ENCODE results near the gene C1QL4.
"Not testable (repeated sequence)": the region's sequence is repeated elsewhere in the genome, so short reads cannot be mapped to it uniquely, and the experiment has no call there.

C1QL4 gene

GRCh38 chr12:49310451-49311000 lies 26.5 kb downstream of the C1QL4 start:
- in situ Hi-C loops (cut with MboI; ENCODE audit: low sequenced_read_pairs), result not testable (repeated sequence)

GRCh38 chr12:49309386-49309785 lies 27.6 kb downstream of the C1QL4 start:
- in situ Hi-C loops (cut with MboI; ENCODE audit: low sequenced_read_pairs), result no loop called here

GRCh38 chr12:49305762-49306510 lies 31.1 kb downstream of the C1QL4 start:
- in situ Hi-C loops (cut with MboI; ENCODE audit: low sequenced_read_pairs), result no loop called here

- in situ Hi-C loops (cut with MboI; ENCODE audit: low sequenced_read_pairs), result no loop called here
Observed at GRCh38 chr12:49304161-49304560, 32.8 kb downstream of the C1QL4 start.

GRCh38 chr12:49301760-49302159 lies 35.2 kb downstream of the C1QL4 start:
- in situ Hi-C loops (cut with MboI; ENCODE audit: low sequenced_read_pairs), result no loop called here

- in situ Hi-C loops (cut with MboI; ENCODE audit: low sequenced_read_pairs), result no loop called here
Observed at GRCh38 chr12:49298160-49298559, 38.8 kb downstream of the C1QL4 start.

GRCh38 chr12:49297695-49298060 lies 39.3 kb downstream of the C1QL4 start:
- in situ Hi-C loops (cut with MboI; ENCODE audit: low sequenced_read_pairs), result no loop called here

GRCh38 chr12:49296836-49297694 lies 39.9 kb downstream of the C1QL4 start:
- in situ Hi-C loops (cut with MboI; ENCODE audit: low sequenced_read_pairs), result no loop called here

- in situ Hi-C loops (cut with MboI; ENCODE audit: low sequenced_read_pairs), result no loop called here
Observed at GRCh38 chr12:49296034-49296835, 40.8 kb downstream of the C1QL4 start.

- in situ Hi-C loops (cut with MboI; ENCODE audit: low sequenced_read_pairs), result no loop called here
Observed at GRCh38 chr12:49295082-49295936, 41.7 kb downstream of the C1QL4 start, which contains the start of gene PRPH. Gene PRPH, plus strand, starts transcription at chr12:49295147. Its CDS starts 54 bp downstream, at chr12:49295201.

GRCh38 chr12:49294804-49295081 lies 42.2 kb downstream of the C1QL4 start:
- in situ Hi-C loops (cut with MboI; ENCODE audit: low sequenced_read_pairs), result no loop called here

GRCh38 chr12:49294086-49294803 lies 42.7 kb downstream of the C1QL4 start:
- in situ Hi-C loops (cut with MboI; ENCODE audit: low sequenced_read_pairs), result no loop called here

GRCh38 chr12:49293056-49293956 lies 43.7 kb downstream of the C1QL4 start:
- in situ Hi-C loops (cut with MboI; ENCODE audit: low sequenced_read_pairs), result no loop called here

- in situ Hi-C loops (cut with MboI; ENCODE audit: low sequenced_read_pairs), result no loop called here
Observed at GRCh38 chr12:49292729-49293055, 44.3 kb downstream of the C1QL4 start.

- in situ Hi-C loops (cut with MboI; ENCODE audit: low sequenced_read_pairs), result no loop called here
Observed at GRCh38 chr12:49288922-49289555, 47.9 kb downstream of the C1QL4 start.

GRCh38 chr12:49288412-49288853 lies 48.6 kb downstream of the C1QL4 start:
- in situ Hi-C loops (cut with MboI; ENCODE audit: low sequenced_read_pairs), result no loop called here

GRCh38 chr12:49287876-49288275 lies 49.1 kb downstream of the C1QL4 start:
- in situ Hi-C loops (cut with MboI; ENCODE audit: low sequenced_read_pairs), result no loop called here

GRCh38 chr12:49284672-49285071 lies 52.3 kb downstream of the C1QL4 start:
- in situ Hi-C loops (cut with MboI; ENCODE audit: low sequenced_read_pairs), result no loop called here
